Peyer's patch (tissue), 4 donors: Measurements from ENCODE around the gene GPR151.

ENCODE experiments used
- POLR2A ChIP-seq, 2 donors: fragments of 450-650 bp; IDR thresholded peaks; one replicate each; pipeline ENCODE4 v1.5.1; 2017; ENCODE audit warnings: antibody characterized with exemption in 2 of 2, mild to moderate bottlenecking in 2 of 2, moderate library complexity in 2 of 2
- TF ChIP-seq, protein P1 (sequence below), 6 experiments: fragments of 450-650 bp in 4 of 6; fragments of 200-600 bp in 2 of 6; sonication (generic) in 1 of 6; IDR thresholded peaks; one replicate each; pipeline ENCODE4 v1.5.1; 2017 to 2019; ENCODE audit warnings: antibody characterized with exemption in 6 of 6, mild to moderate bottlenecking in 3 of 6, moderate library complexity in 1 of 6

DNA sequence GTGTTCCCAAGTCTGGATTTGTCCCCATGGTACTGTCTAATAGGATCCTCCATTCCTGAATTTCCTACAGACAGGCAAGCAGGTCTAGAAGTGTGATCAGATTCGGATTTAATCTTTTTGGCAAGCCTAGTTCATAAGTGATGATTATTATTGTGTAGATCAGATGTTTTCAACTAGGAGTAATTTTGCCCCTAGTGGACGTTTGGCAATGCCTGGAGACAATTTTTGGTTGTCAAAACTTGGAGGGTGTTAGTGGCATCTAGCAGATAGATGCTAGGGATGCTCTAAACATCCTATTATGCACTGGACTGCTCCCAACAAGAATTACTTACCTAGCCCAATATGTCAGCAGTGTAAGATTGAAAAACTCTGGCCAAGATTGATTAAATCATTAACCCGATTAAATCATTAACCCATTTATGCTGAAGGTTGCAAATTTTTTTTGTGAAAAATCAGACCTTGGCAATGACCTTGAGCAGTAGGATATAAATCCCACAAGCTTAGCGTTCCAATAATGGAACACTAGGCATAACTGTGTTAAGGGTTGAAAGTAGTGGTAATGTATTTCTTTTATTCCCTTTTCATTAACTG lies 40.7 kb downstream of the GPR151 start:
- no peak for TF ChIP-seq POLR2A (IDR thresholded peaks at IDR 0.05)
- TF ChIP-seq, protein P1, sequence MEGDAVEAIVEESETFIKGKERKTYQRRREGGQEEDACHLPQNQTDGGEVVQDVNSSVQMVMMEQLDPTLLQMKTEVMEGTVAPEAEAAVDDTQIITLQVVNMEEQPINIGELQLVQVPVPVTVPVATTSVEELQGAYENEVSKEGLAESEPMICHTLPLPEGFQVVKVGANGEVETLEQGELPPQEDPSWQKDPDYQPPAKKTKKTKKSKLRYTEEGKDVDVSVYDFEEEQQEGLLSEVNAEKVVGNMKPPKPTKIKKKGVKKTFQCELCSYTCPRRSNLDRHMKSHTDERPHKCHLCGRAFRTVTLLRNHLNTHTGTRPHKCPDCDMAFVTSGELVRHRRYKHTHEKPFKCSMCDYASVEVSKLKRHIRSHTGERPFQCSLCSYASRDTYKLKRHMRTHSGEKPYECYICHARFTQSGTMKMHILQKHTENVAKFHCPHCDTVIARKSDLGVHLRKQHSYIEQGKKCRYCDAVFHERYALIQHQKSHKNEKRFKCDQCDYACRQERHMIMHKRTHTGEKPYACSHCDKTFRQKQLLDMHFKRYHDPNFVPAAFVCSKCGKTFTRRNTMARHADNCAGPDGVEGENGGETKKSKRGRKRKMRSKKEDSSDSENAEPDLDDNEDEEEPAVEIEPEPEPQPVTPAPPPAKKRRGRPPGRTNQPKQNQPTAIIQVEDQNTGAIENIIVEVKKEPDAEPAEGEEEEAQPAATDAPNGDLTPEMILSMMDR (IDR thresholded peaks at IDR 0.05): no peak
